Activated CD4-positive, alpha-beta T cell treated with anti-CD3 and anti-CD28 coated beads, Interleukin-2, amount 50 U/mL, for 16 hours (primary cell): ENCODE results near the gene ALDH1L2.
A peak's percentile ranks its signal among the peaks of the same experiment; 100 is the strongest.
"Not testable (repeated sequence)": the region's sequence is repeated elsewhere in the genome, so short reads cannot be mapped to it uniquely, and the experiment has no call there.

Source experiments
- DNase-seq: peaks from one replicate; pipeline ENCODE4 v3.0.0-alpha.2; 2020

The ALDH1L2 gene

DNA sequence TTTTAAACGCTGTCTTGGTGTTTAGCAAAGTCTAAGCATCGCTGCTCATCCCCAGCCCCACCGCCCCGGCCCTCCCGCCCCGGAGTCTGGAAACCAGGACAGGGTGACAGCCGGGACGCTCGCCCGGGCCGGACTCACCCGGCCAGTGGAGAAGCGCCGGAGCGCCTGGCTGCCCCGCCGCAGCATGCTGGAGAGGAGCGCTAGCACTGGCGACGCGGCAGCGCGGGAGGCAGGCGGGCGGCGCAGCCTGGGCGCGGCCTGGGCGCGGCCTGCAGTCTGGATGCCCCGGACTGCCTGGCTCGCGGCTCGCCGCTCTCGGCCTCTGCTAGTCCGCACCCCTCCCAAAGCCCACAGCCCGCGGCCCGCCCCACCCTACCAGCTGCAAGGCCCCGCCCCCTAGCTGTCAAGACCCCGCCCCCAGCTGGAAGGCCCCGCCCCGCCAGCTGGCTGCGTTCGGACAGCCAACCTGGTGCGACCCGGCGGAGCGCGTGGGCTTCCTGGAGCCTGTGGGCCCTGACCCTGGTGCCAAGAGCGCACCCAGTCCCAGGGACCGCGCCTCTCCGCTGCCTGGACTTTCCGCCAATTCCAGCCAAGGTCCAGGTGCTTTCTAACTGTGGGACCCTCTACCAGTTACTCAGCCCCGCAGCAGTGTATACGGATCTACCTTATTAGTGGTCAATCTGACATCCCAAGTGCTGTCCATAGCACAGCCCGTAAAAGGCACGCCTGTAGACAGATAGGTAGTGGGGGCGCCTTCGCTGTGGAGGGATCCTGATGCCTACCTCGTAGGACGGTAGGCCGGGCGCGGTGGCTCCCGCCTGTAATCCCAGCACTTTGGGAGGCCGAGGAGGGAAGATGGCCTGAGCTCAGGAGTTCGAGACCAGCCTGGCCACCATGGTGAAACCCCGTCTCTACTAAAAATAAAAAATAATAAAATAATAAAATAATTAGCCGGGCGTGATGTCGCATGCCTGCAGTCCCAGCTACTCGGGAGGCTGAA lies at the start of gene ALDH1L2:
Gene ALDH1L2 (minus strand): TSS at position 208 of the 1,000 bp plus-strand sequence. CDS start 22 bp downstream, at position 186.
- peak; percentile 67 for DNase-seq

GRCh38 chr12:105120551-105120950 lies 36.3 kb upstream of the ALDH1L2 start:
- DNase-seq: peak; percentile 28

GRCh38 chr12:105116969-105117368 lies 32.7 kb upstream of the ALDH1L2 start:
- DNase-seq: no peak

DNA sequence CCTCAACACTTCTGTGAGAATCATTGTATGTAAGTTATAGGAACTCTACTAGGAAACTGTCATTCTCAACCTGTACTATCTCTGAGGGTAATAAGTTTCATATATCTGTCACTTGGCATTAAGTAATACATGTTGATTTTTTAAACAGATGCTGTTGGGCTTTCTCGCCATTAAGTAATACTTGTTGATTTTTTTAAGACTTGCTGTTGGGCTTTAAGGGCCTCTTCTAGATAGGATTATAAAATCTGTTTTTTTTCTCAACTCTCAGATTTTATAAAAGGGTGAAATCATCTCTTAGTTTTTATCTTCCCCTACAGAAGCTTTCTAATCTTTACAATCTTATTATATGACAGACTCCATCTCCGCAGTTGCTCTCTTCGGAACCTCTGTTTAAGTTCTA lies 28.8 kb upstream of the ALDH1L2 start:
- no peak for DNase-seq

DNA sequence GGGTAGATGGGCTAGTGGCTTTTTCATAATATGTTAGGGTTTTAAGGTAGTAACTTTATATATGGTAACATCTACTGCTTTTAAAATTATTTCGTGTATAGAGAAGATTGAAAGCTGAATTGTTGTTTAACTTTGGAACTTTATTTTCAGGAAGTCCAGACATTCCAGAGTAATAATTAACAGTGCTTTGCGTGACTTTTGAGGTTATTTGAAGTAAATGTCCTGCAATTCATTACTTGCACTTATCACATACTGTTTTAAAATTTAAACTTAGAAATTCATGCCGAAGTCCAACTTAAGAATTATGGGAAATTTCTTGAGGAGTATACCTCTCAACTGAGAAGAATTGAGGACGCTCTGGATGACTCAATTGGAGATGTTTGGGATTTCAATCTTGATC lies 26.6 kb upstream of the ALDH1L2 start:
- DNase-seq: no peak

GRCh38 chr12:105109465-105110212 lies 25.4 kb upstream of the ALDH1L2 start:
- peak; percentile 43 for DNase-seq

DNA sequence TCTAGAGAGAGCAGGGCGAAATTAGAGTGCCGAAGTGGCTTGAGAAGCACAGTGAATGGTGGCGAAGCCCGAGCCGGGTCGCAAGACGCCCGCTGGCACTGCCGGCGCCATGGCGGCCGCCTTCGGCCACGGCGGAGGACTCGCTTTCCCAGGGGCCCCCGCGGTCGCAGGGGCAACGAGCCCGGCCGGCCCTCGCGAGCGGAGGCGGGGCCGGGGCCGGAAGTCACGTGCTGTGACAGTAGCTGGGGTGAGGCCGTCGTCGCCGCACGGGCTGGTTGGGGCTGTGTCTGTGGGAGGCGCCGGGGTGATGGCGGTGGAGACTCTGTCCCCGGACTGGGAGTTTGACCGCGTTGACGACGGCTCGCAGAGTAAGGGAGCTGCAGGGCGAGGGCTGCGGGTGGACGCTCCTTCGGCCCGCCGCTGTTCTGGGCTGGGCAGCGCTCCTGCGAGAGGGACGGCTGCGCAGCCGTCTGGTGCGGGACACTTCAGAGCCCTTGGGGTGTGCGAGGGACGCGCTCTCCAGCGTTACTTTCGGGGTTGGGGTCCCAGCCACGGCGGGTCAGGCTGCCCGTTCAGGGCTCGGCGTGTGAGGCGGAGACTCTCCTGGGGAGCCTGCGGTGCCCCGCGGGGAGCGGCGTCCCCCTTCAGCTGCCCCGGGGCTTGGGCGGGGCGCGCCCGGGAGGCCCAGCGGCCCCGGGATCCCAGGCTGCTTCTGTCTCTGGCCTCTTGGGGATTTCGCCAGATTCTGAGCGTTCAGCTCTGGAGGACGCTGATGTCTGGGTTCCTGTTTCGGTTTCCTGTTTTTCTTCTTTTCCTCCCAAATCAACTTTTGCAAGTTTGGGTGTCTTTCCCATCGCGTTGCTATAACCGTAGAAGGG lies 23.5 kb upstream of the ALDH1L2 start, which contains the start of gene WASHC4:
Gene WASHC4 (plus strand): TSS at position 238 of the 878 bp plus-strand sequence. CDS start 70 bp downstream, at position 308.
- peak; percentile 96 for DNase-seq

GRCh38 chr12:105107171-105107493 lies 22.9 kb upstream of the ALDH1L2 start:
- DNase-seq: no peak

GRCh38 chr12:105106621-105107020 lies 22.4 kb upstream of the ALDH1L2 start:
- DNase-seq: no peak

DNA sequence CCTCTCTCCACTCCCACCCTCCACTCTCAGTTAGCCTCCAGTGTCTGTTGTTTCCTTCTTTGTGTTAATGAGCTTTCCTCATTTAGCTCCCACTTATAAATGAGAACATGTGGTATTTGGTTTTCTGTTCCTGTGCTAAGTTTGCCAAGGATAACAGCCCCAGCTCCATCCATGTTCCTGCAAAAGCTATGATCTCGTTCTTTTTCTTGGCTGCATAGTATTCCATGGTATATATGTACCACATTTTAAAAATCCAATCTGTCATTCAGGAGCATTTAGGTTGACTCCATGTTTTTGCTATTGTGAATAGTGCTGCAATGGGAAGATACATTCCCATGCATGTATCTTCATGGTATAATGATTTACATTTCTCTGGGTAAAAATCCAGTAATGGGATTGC lies 20.5 kb upstream of the ALDH1L2 start:
- DNase-seq: no peak

GRCh38 chr12:105102673-105103072 lies 18.4 kb upstream of the ALDH1L2 start:
- DNase-seq: no peak

DNA sequence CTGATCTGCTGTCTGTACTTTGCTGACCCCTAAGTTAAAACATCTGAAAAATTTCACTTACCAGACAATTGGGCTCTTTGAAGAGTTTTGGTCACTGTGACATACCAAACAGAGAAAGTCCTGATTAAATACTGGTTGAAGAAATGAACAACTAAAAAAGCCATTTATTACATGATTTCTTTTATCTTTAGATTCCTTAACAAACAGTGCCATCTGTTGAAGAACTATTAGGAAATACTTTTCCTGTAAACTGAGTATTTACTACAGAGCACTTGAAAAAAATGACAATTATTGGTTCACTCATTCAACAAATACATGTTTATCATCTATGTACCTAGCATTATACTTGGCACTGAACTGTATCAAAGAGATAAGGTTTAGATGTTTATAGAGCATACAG lies 16.7 kb upstream of the ALDH1L2 start:
- DNase-seq: no peak

GRCh38 chr12:105100207-105100985 lies 16.1 kb upstream of the ALDH1L2 start:
- DNase-seq: no peak

GRCh38 chr12:105099356-105099755 lies 15.1 kb upstream of the ALDH1L2 start:
- no peak for DNase-seq

- DNase-seq: not testable (repeated sequence)
These were observed 11.1 kb upstream of the ALDH1L2 start for GRCh38 chr12:105095338-105095737.

- DNase-seq: no peak
These were observed 8.1 kb upstream of the ALDH1L2 start for GRCh38 chr12:105092336-105092735.

DNA sequence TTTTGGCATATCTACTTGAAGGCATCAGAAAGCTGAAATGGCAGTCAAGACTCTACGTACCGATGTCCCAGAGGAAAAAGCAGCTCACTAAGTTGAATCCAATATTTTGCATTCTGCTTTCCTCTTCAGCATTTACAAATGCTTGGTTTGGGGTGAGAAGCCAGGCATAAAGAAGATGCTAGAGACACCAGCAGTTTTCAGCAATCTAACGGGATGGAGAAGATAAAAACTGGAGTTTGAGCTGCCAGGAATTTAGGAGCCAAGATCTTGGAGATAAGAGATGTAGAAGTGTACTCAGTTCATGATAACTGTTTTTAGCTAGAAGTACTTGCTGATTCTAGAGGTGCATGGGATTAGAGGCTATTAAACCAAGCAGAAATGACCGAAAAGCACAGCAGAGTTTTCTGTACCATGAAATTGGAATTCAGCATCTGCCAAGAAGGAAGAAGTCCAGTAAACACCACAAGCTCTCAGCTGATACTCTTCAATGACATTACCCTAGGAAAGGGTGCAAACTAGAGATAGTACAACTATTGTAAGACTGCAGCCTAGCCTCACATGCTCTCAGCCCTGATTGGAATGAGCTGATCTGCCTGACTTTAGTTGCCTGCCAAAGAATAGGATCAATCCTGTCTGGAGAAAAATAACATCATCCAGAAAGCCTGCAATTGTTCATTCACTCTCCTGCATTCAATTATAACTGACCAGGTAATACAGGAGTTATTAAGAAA lies 7.4 kb upstream of the ALDH1L2 start:
- no peak for DNase-seq

DNA sequence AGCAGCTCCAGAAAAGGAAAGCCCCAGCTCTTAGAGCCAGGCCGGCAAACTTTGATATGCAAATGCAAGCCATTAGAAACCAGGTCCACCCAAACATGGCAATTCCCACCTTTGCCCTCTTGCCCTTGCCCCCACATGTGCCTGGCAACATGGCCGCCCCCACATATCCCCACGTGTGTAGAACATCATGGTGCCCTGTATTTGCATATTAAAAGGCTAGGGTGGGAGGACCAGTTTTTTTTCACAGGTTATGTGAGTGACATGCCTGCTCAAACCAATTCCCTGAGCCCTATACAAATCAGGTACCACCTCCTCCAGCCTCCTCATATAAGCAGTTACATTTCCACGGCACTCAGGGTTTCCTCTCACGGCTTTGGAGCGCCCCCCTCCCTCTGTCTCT lies 6.1 kb upstream of the ALDH1L2 start:
- no peak for DNase-seq

DNA sequence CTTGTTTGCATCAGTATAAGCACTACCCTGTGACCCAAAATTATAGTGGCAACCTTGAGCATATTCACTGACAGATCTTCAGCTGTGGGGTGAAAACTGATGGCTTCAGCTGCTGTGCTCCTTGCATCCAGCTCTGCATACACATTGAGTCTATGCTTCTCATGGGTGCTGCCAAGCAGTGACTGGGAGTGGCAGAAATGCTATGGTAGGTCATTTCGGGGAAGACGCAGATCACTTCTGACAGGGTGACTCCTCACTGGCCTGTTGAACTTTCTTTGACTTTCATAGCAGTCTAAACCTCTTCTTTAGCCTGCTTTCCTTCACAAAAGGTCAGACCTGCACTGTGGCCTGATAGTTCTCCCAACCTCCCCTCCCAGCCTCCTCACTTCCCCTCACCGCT lies 5.6 kb upstream of the ALDH1L2 start:
- DNase-seq: no peak

GRCh38 chr12:105085501-105085900 lies 1.2 kb upstream of the ALDH1L2 start:
- DNase-seq: no peak

- no peak for DNase-seq
These were observed 630 bp downstream of the ALDH1L2 start for GRCh38 chr12:105083551-105084105.
